ENCODE results near the gene ASMT. TPM values are rescaled to one million over a fixed set of nuclear protein-coding genes. Genes with fewer than 3 reads are reported as not detected.

ASMT gene
- total RNA-seq, 2 experiments from 2014 or later: 0.40 to 0.48 TPM

GRCh38 chrX:1591863-1592469 is 22.9 kb upstream of the ASMT start:
- ChIA-PET CTCF (no interaction called here), POLR2A (no interaction called here)
- H3K4me1 Mint-ChIP-seq: peaks cover 44% of the 10 kb centered on the region
- H3K36me3 Mint-ChIP-seq (ENCODE audit: low read depth): peaks cover 41% of the 10 kb centered on the region
- H3K27me3 Mint-ChIP-seq: no peaks in the 10 kb centered on the region
- no peaks in the 10 kb centered on the region for H3K9me3 Mint-ChIP-seq
- peak overlapping the region; percentile 85 for H3K27ac Mint-ChIP-seq
- no peak for DNase-seq
- H3K4me3 Mint-ChIP-seq: peak overlapping the region; percentile 88

DNA sequence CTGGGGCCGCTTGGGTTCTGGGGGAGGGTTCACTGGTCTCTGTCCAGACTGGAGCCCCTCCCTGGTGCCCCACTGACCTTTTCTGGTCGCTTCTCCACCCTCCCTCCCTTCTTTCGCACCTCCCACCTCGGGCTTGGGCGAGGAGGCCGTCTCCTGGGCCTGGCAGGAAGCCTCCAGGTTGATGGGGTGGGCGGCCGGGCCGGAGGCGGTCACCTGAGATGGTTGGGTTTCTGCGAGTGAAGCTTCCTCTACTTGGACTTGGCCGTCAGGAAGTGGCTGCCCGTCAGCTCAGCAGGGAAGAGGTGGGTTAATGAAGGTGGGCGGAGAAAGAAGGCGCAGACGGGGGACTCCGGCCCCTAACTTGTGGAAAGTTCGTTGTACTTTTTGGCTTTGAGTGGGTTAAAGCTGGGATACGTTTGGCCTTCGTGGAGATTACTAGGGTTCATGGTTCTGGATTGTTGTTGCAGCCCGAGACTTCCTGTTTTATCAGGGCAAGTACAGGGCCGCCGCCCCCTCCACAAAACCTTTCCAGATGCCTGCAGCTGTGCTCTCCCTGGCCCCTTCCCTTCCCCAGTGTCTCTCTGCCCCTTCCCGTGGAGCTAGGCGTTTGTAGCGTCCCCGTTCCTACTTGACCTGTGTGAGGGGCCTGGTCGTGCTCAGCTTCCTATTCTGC is 22.3 kb upstream of the ASMT start:
- no peaks in the 10 kb centered on the region for H3K9me3 Mint-ChIP-seq
- H3K27ac Mint-ChIP-seq: peak overlapping the region; percentile 85
- POLR2A ChIA-PET: no interaction called here
- no peaks in the 10 kb centered on the region for H3K27me3 Mint-ChIP-seq
- peaks cover 48% of the 10 kb centered on the region for H3K36me3 Mint-ChIP-seq (ENCODE audit: low read depth)
- peak overlapping the region; percentile 88 for H3K4me3 Mint-ChIP-seq
- H3K4me1 Mint-ChIP-seq: peaks cover 45% of the 10 kb centered on the region
- DNase-seq: peak; percentile 38
- CTCF ChIA-PET: no interaction called here

- peaks cover 56% of the 10 kb centered on the region for H3K36me3 Mint-ChIP-seq (ENCODE audit: low read depth)
- peak overlapping the region; percentile 85 for H3K27ac Mint-ChIP-seq
- POLR2A ChIA-PET: no interaction called here
- DNase-seq: no peak
- H3K4me3 Mint-ChIP-seq: peak overlapping the region; percentile 88
- H3K27me3 Mint-ChIP-seq: no peaks in the 10 kb centered on the region
- CTCF ChIA-PET: no interaction called here
- H3K9me3 Mint-ChIP-seq: no peaks in the 10 kb centered on the region
- H3K4me1 Mint-ChIP-seq: peaks cover 49% of the 10 kb centered on the region
Observed at GRCh38 chrX:1593286-1594271, 21.3 kb upstream of the ASMT start.

- Mint-ChIP-seq H3K36me3 (ENCODE audit: low read depth) (peaks cover 73% of the 10 kb centered on the region), H3K4me3 (no peak overlapping the region), H3K27ac (no peak overlapping the region), H3K9me3 (no peaks in the 10 kb centered on the region), H3K4me1 (peaks cover 42% of the 10 kb centered on the region), H3K27me3 (no peaks in the 10 kb centered on the region)
- ChIA-PET CTCF (no interaction called here), POLR2A (no interaction called here)
- DNase-seq: no peak
Observed at GRCh38 chrX:1595711-1596060, 19.2 kb upstream of the ASMT start.

GRCh38 chrX:1596676-1597344 is 18.0 kb upstream of the ASMT start:
- POLR2A ChIA-PET: no interaction called here
- Mint-ChIP-seq H3K4me3 (no peak overlapping the region), H3K4me1 (peaks cover 42% of the 10 kb centered on the region), H3K27me3 (no peaks in the 10 kb centered on the region), H3K9me3 (no peaks in the 10 kb centered on the region), H3K27ac (no peak overlapping the region), H3K36me3 (ENCODE audit: low read depth) (peaks cover 80% of the 10 kb centered on the region)
- CTCF ChIA-PET: no interaction called here
- no peak for DNase-seq

DNA sequence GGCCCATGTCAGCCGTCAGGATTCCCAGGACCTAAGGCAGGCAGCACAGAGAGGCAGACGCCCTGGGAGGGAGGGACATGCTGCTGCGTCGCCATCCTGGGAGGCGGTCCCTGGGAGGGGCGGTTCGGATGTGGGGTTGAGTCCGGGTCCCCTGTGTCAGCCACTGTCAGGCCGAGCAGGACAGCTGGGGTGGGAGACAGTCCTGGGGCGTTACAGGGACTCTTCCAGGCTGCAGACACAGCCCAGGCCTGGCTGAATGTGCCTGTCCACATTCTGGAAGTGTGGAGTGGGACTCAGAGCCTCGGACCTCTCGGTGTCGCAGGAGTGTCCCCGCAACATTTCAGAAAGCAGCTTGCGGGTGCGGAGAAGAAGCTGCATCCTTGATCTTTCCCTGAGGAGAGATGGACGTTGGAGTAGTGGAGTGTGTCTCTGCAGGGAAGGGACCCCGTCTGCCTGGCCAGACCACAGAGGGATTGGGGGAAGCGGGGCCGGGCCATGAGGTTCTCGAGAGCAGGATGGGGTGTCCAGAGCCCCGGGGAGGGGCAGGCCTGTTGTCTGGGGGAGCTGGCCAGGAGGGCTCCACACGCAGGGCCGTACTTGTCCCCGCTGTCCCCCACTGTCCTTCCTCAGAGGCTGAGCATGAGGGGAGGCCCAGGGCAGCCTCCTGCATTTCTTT is 17.4 kb upstream of the ASMT start:
- peaks cover 42% of the 10 kb centered on the region for H3K4me1 Mint-ChIP-seq
- ChIA-PET CTCF (no interaction called here), POLR2A (no interaction called here)
- no peak overlapping the region for H3K27ac Mint-ChIP-seq
- H3K27me3 Mint-ChIP-seq: no peaks in the 10 kb centered on the region
- no peaks in the 10 kb centered on the region for H3K9me3 Mint-ChIP-seq
- H3K36me3 Mint-ChIP-seq (ENCODE audit: low read depth): peaks cover 83% of the 10 kb centered on the region
- no peak for DNase-seq
- H3K4me3 Mint-ChIP-seq: no peak overlapping the region

DNA sequence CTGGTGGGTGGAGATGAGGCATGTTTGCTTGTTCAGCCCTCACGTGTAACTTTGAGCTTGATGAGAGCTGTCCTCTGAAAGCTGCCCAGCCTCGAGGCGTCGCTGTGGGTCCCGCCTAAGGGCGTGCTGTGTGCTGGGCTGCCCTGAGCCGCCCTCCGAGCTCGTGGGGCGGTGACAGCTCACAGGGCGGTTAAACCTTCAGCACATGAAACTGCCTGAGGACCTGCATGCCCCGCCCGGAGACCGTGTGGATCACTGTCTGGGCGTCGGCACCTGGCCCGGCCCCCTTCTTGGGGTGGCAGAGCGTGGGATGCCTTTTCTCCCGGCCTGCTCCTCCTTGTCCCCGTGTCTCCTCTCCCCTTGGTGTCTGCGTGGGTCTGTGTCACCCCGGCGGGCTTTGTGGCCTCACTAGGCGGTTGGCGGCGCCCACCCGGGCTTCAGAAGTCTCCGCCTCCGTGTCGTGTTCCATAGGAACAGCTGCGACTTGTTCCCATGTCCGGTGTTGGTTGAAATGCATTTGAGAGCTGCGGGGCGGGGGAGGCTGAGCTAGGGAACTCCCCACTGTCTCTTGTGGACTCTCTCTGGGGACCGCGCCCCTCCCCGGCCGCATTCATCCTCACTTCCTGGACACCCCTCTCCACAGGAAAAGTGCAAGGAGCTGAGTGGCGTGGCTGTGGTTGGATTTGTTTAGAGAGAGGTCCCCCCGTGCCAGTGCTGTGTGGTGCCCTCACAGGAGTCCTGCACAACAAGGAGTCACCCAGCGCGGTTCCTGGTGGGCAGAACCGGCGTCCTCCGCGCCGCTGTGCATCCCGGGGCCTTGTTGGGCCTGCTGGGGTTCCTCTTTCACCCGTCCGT is 16.6 kb upstream of the ASMT start:
- Mint-ChIP-seq H3K9me3 (no peaks in the 10 kb centered on the region), H3K27ac (no peak overlapping the region)
- CTCF ChIA-PET: no interaction called here

GRCh38 chrX:1598876-1599790 is 15.7 kb upstream of the ASMT start:
- H3K36me3 Mint-ChIP-seq (ENCODE audit: low read depth): peaks cover 76% of the 10 kb centered on the region
- no peak for DNase-seq
- no peaks in the 10 kb centered on the region for H3K27me3 Mint-ChIP-seq
- POLR2A ChIA-PET: no interaction called here
- CTCF ChIA-PET: no interaction called here
- H3K4me3 Mint-ChIP-seq: no peak overlapping the region
- H3K27ac Mint-ChIP-seq: no peak overlapping the region
- H3K9me3 Mint-ChIP-seq: no peaks in the 10 kb centered on the region
- H3K4me1 Mint-ChIP-seq: peaks cover 27% of the 10 kb centered on the region

More for the DNA sequence above, 16.6 kb upstream of the ASMT start:
- peaks cover 80% of the 10 kb centered on the region for H3K36me3 Mint-ChIP-seq (ENCODE audit: low read depth)
- DNase-seq: no peak
- H3K4me1 Mint-ChIP-seq: peaks cover 34% of the 10 kb centered on the region
- no peaks in the 10 kb centered on the region for H3K27me3 Mint-ChIP-seq
- no peak overlapping the region for H3K4me3 Mint-ChIP-seq
- POLR2A ChIA-PET: no interaction called here

DNA sequence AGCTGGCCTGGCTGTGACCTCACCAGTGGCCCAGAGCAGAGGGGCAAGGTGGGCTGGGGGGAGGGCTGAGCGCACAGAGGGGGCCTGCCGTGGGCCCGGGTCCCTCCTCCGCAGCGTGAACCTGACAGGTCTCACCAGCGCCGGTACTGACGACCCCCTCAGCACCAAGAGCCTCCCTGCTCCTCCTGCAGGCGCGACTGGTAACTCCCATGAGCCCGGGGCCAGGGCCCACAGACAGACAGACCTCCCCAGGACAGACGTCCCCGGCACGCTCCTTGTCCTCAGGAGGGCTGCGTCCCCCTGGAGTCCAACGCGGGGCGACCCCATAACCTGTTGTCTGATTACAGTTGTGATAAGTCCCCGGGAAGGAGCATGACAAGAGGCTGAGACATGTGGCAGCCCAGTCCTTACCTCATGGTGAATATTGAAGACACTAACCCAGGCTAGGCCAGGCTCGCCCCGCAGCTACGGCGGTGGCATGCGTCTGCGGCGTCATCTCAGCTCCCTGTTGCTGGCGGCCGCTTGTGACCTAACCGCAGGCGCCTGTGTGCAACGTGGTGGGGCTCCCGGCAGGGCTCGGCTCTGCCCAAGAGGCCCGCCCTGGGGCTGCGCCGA is 15.0 kb upstream of the ASMT start:
- DNase-seq: no peak
- Mint-ChIP-seq H3K4me1 (peaks cover 24% of the 10 kb centered on the region), H3K4me3 (no peak overlapping the region), H3K27me3 (no peaks in the 10 kb centered on the region), H3K9me3 (no peaks in the 10 kb centered on the region), H3K36me3 (ENCODE audit: low read depth) (peaks cover 77% of the 10 kb centered on the region), H3K27ac (no peak overlapping the region)
- CTCF ChIA-PET: no interaction called here
- POLR2A ChIA-PET: no interaction called here

DNA sequence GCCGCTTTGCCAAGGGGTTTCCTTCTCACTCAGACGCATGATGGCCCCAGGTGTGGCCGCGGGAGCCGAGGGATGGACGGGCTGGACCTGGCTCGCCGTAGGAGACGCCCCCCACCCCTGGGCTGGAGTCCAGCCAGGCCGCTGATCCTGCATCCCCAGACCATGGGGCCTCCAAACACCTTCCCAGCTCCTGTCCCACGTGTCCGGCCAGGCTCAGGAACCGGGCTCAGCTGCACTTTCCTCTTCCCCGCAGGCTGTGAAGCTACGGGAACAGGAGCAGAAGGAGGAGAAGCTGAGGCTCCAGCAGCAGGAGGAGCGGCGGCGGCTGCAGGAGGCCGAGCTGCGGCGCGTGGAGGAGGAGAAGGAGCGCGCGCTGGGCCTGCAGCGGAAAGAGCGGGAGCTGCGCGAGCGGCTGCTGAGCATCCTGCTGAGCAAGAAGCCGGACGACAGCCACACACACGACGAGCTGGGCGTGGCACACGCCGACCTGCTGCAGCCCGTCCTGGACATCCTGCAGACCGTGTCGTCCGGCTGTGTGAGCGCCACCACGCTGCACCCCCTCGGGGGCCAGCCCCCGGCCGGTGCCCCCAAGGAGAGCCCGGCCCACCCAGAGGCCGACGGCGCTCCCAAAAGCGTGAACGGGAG is 14.3 kb upstream of the ASMT start:
- Mint-ChIP-seq H3K27ac (no peak overlapping the region), H3K4me1 (peaks cover 18% of the 10 kb centered on the region), H3K9me3 (no peaks in the 10 kb centered on the region), H3K27me3 (no peaks in the 10 kb centered on the region), H3K36me3 (ENCODE audit: low read depth) (peaks cover 75% of the 10 kb centered on the region), H3K4me3 (no peak overlapping the region)
- DNase-seq: no peak
- POLR2A ChIA-PET: no interaction called here
- CTCF ChIA-PET: no interaction called here

Measured in activated CD4-positive, alpha-beta memory T cell treated with anti-CD3 and anti-CD28 coated beads, Interleukin-2, amount 10 ng/mL, durations not matched to agents 7 days and 5 days (primary cell).